ENCODE data around the gene IQGAP2.

DNA sequence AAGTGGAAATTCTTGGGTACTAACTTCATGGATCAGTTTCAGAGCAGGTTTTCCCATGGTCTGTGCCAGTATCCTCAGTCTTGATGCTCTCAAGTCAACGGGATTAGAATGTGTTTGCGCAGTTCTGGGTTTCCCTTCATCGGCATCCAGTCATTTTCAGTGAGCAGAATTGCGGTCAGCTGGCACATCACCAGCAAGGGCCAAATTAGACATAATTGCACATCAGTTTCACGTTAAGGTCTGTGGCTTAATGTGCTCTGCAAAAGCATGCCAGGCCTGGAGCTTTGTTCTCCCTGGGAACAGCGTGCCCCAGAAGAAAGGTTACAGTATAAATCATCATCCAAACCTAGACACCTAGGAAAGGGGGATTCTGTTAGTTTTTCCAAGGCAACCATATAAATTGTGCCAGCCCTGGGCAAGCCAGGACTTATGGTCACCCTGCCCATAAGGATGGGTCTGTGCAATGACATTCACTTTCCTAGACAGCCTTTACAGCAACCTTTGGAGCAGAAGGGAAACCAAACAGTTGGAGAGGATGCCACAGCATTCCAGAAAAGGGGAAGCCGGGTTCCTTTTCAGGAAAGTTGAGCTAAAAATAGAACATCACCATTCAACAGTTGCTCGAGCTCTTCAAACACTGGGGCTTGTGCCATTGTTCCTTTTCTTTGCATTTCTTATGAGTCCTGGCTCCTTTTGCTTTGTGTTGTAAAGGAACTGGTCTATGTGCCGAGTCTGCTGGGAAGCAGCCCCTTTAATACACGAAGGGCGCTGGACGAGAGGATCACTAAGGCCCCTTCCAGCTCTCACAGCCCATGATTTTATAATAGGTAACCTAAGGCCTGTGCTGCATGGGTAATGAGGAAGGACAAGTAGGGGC is 23.1 kb downstream of the IQGAP2 start:
- TF ChIP-seq POLR2AphosphoS5 (IDR thresholded peaks at IDR 0.05; ENCODE audit: borderline replicate concordance, low read depth, low read length) (no peak), EZH2 (IDR thresholded peaks at IDR 0.05) (no peak)
